Measurements from ENCODE around the gene XXYLT1.
"Not testable (repeated sequence)": the region's sequence is repeated elsewhere in the genome, so short reads cannot be mapped to it uniquely, and the experiment has no call there.

The XXYLT1 gene

GRCh38 chr3:195226900-195227447 lies 44.0 kb downstream of the XXYLT1 start:
- DNase-seq (ENCODE audit: low read depth), result no peak

GRCh38 chr3:195226445-195226844 lies 44.5 kb downstream of the XXYLT1 start:
- no peak for DNase-seq (ENCODE audit: low read depth)

- no peak for DNase-seq (ENCODE audit: low read depth)
These were observed 45.9 kb downstream of the XXYLT1 start for GRCh38 chr3:195224980-195225580.

GRCh38 chr3:195224156-195224979 lies 46.6 kb downstream of the XXYLT1 start:
- DNase-seq (ENCODE audit: low read depth), result no peak

- no peak for DNase-seq (ENCODE audit: low read depth)
These were observed 48.9 kb downstream of the XXYLT1 start for GRCh38 chr3:195221876-195222617.

GRCh38 chr3:195221015-195221853 lies 49.7 kb downstream of the XXYLT1 start:
- DNase-seq (ENCODE audit: low read depth), result no peak

- no peak for DNase-seq (ENCODE audit: low read depth)
These were observed 51.4 kb downstream of the XXYLT1 start for GRCh38 chr3:195219351-195220230.

GRCh38 chr3:195218331-195218730 lies 52.6 kb downstream of the XXYLT1 start:
- not testable (repeated sequence) for DNase-seq (ENCODE audit: low read depth)

- not testable (repeated sequence) for DNase-seq (ENCODE audit: low read depth)
These were observed 55.4 kb downstream of the XXYLT1 start for GRCh38 chr3:195215576-195215975.

- DNase-seq (ENCODE audit: low read depth), result no peak
These were observed 56.6 kb downstream of the XXYLT1 start for GRCh38 chr3:195214381-195214780.

- no peak for DNase-seq (ENCODE audit: low read depth)
These were observed 57.2 kb downstream of the XXYLT1 start for GRCh38 chr3:195213639-195214315.

- no peak for DNase-seq (ENCODE audit: low read depth)
These were observed 58.1 kb downstream of the XXYLT1 start for GRCh38 chr3:195212749-195213375.

GRCh38 chr3:195212033-195212748 lies 58.8 kb downstream of the XXYLT1 start:
- no peak for DNase-seq (ENCODE audit: low read depth)

GRCh38 chr3:195210266-195210973 lies 60.5 kb downstream of the XXYLT1 start:
- no peak for DNase-seq (ENCODE audit: low read depth)

- DNase-seq (ENCODE audit: low read depth), result no peak
These were observed 61.1 kb downstream of the XXYLT1 start for GRCh38 chr3:195209847-195210265.

GRCh38 chr3:195209083-195209846 lies 61.7 kb downstream of the XXYLT1 start:
- no peak for DNase-seq (ENCODE audit: low read depth)

- DNase-seq (ENCODE audit: low read depth), result no peak
These were observed 62.3 kb downstream of the XXYLT1 start for GRCh38 chr3:195208631-195209030.
